ENCODE results near the gene WDR53.
"Not testable (repeated sequence)": the region's sequence is repeated elsewhere in the genome, so short reads cannot be mapped to it uniquely, and the experiment has no call there.

WDR53 gene

GRCh38 chr3:196568246-196569002 is at the start of gene WDR53, which contains the start of gene FBXO45:
Gene WDR53, minus strand, starts transcription at chr3:196568554. Its CDS starts 7,079 bp downstream, at chr3:196561475.
Gene FBXO45, plus strand, starts transcription at chr3:196568660. Its CDS starts 325 bp downstream, at chr3:196568985.
- DNase-seq (ENCODE audit: low spot score) = peak; percentile 99

GRCh38 chr3:196617256-196617655 is 48.9 kb upstream of the WDR53 start:
- no peak for DNase-seq (ENCODE audit: low spot score)

GRCh38 chr3:196615234-196615633 is 46.9 kb upstream of the WDR53 start:
- not testable (repeated sequence) for DNase-seq (ENCODE audit: low spot score)

GRCh38 chr3:196611761-196612483 is 43.6 kb upstream of the WDR53 start:
- DNase-seq (ENCODE audit: low spot score) = no peak

- no peak for DNase-seq (ENCODE audit: low spot score)
These were observed 41.6 kb upstream of the WDR53 start for GRCh38 chr3:196609805-196610515.

- peak; percentile 95 for DNase-seq (ENCODE audit: low spot score)
These were observed 41.0 kb upstream of the WDR53 start for GRCh38 chr3:196609343-196609775.

- DNase-seq (ENCODE audit: low spot score) = no peak
These were observed 40.3 kb upstream of the WDR53 start for GRCh38 chr3:196608693-196609092.

GRCh38 chr3:196604548-196604947 is 36.2 kb upstream of the WDR53 start:
- no peak for DNase-seq (ENCODE audit: low spot score)

- no peak for DNase-seq (ENCODE audit: low spot score)
These were observed 35.3 kb upstream of the WDR53 start for GRCh38 chr3:196603683-196604082.

- no peak for DNase-seq (ENCODE audit: low spot score)
These were observed 34.3 kb upstream of the WDR53 start for GRCh38 chr3:196602673-196603072.

GRCh38 chr3:196600359-196600758 is 32.0 kb upstream of the WDR53 start:
- DNase-seq (ENCODE audit: low spot score) = no peak

GRCh38 chr3:196599734-196600128 is 31.4 kb upstream of the WDR53 start:
- no peak for DNase-seq (ENCODE audit: low spot score)

GRCh38 chr3:196597971-196598733 is 29.8 kb upstream of the WDR53 start:
- not testable (repeated sequence) for DNase-seq (ENCODE audit: low spot score)

- no peak for DNase-seq (ENCODE audit: low spot score)
These were observed 28.0 kb upstream of the WDR53 start for GRCh38 chr3:196596355-196596754.

- DNase-seq (ENCODE audit: low spot score) = no peak
These were observed 21.9 kb upstream of the WDR53 start for GRCh38 chr3:196590279-196590678.

GRCh38 chr3:196585044-196585757 is 16.8 kb upstream of the WDR53 start:
- no peak for DNase-seq (ENCODE audit: low spot score)

- DNase-seq (ENCODE audit: low spot score) = no peak
These were observed 4.0 kb upstream of the WDR53 start for GRCh38 chr3:196572389-196572788.

GRCh38 chr3:196570332-196570731 is 2.0 kb upstream of the WDR53 start:
- DNase-seq (ENCODE audit: low spot score) = not testable (repeated sequence)

GRCh38 chr3:196569003-196569516 is 706 bp upstream of the WDR53 start:
- peak; percentile 77 for DNase-seq (ENCODE audit: low spot score)

- DNase-seq (ENCODE audit: low spot score) = no peak
These were observed 4.6 kb downstream of the WDR53 start for GRCh38 chr3:196563721-196564225.

GRCh38 chr3:196559826-196560225 is 8.5 kb downstream of the WDR53 start:
- DNase-seq (ENCODE audit: low spot score) = no peak
